Ovary (tissue), 9 donors: Measurements from ENCODE around the gene AFAP1L2. TPM values are rescaled to one million over a fixed set of nuclear protein-coding genes. Genes with fewer than 3 reads are reported as not detected.
"Not testable (repeated sequence)": the region's sequence is repeated elsewhere in the genome, so short reads cannot be mapped to it uniquely, and the experiment has no call there.

Experiments used
- DNase-seq, 5 donors: peaks; one replicate each; pipeline ENCODE4 v3.0.0-alpha.2; 2019 to 2020
- H3K27ac ChIP-seq, 2 donors: fragments of 200-600 bp; one replicate each; pipeline versions ENCODE4 v1.5.1 to v1.8.0; 2019 to 2022
- H3K27me3 ChIP-seq: fragments of 200-600 bp; one replicate; pipeline ENCODE4 v1.8.0; 2022
- H3K36me3 ChIP-seq: fragments of 200-600 bp; sonication (generic); one replicate; pipeline ENCODE4 v1.5.1; 2019
- H3K4me1 ChIP-seq: one replicate; pipeline ENCODE4 v1.8.1; 2013; ENCODE audit warnings: mild to moderate bottlenecking, moderate library complexity; ENCODE audit not compliant: insufficient read depth
- H3K4me3 ChIP-seq: fragments of 200-600 bp; sonication (generic); one replicate; pipeline ENCODE4 v1.5.1; 2017
- H3K9me3 ChIP-seq, 2 donors: fragments of 200-600 bp in 1 of 2; sonication (generic) in 1 of 2; one replicate each; pipeline versions ENCODE4 v1.5.1 to v1.8.1; 2013 to 2019; ENCODE audit warnings: mild to moderate bottlenecking in 1 of 2, moderate library complexity in 1 of 2
- CTCF ChIP-seq, 3 donors: fragments of 450-650 bp in 2 of 3; fragments of 200-600 bp in 1 of 3; IDR thresholded peaks; one replicate each; pipeline versions ENCODE4 v1.5.1 to v1.8.0; 2016 to 2022; ENCODE audit warnings: antibody characterized with exemption in 3 of 3, mild to moderate bottlenecking in 1 of 3
- EP300 ChIP-seq: sonication (generic); formaldehyde crosslinking; IDR thresholded peaks from one replicate; pipeline ENCODE4 v1.6.1; 2017; ENCODE audit warnings: antibody characterized with exemption
- POLR2A ChIP-seq: fragments of 450-650 bp; IDR thresholded peaks from one replicate; pipeline ENCODE4 v1.6.1; 2017; ENCODE audit warnings: antibody characterized with exemption, mild to moderate bottlenecking, moderate library complexity
- WGBS, 3 donors: extraction: QIAGEN DNeasy Blood & Tissue Kit in 1 of 3; methylation state at CpG; one replicate each; pipeline versions ENCODE4 v1.1.5 to v1.1.7; 2013 to 2017; 5-methylcytosine and 5-hydroxymethylcytosine counted together
- intact Hi-C, 4 donors: fragments of 100-400 bp; cut with DNase I; formaldehyde crosslinking; loops; one replicate each; pipeline versions ENCODE4 v1.11.0 to v1.15.1; 2022 to 2023
- polyA plus RNA-seq, 2 donors: library from polyadenylated mRNA; stranded (reverse); fragments of 200-250 nt in 1 of 2; fragments of 350-450 nt in 1 of 2; fragmentation: Illumina TruSeq in 1 of 2; extraction: RNeasy Lipid Tissue Mini Kit (QIAGEN cat#74804) in 1 of 2; gene quantifications; one replicate each; pipeline ENCODE4 v1.2.3, GENCODE V29; 2013 to 2014
- total RNA-seq, 7 donors: library from RNA; depleted of rRNA in 2 of 7; stranded (reverse); fragments of >200 nt in 2 of 7; fragmentation: NEBNext Ultra II Directional in 3 of 7; extraction: Animal tissue kit (Norgen Biotek cat#: 25700) in 3 of 7; gene quantifications; one replicate each; pipeline versions ENCODE4 v1.1.0 to v1.2.4, GENCODE V29; 2016 to 2023
- donor health status: DM: no; HTN: no; CAD: no; lungs with moderate emphysema.
- donor health status: DM: no; HTN: no; CAD: no.
- donor health status: Bipolar disorder and iron deficiency.
- donor health status: DM: yes; HTN: yes; CAD: no.
- donor health status: DM: no; HTN: no; CAD: no.
- donor health status: DM: yes; HTN: yes; CAD: no.

Gene AFAP1L2
- total and polyA plus RNA-seq, 9 donors, result 9.8 to 53.7 (median 23.3) TPM

DNA sequence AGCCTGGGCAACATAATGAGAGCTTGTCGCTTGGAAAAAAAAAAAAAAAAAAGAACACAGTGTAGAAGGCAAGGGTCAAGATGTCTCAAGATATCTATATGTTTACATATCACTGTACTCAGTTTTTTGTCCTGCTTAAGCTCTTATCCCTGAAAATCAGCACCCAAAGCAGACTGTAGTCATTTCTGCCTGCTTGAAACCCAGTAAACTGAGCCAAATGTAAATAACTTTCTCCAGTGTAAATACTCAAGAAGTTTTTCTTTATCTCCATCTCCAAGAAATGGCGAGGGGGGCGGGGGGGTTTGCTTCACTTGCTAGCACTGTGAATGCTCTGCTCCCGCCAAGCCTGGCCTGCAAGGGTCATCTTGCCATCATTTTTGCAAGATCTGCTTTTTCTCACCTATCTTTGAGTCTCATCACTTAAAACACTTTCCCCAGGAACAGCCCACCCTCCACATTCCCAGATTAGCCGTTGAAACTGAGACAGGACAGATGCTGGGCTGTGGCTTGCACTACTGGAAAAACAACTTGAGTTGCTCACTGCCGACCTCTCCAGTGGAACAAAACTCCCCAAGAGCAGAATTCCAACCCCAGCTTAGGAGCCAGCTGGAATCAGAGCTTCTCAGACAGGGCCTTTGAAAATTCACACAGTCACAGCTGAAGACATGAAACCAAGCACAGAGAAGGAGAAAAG lies 54.6 kb downstream of the AFAP1L2 start:
- no peak overlapping the region for H3K4me3 ChIP-seq
- intact Hi-C loops, result loop anchor here in 1 of 4 donors (5.0 kb wide), 1 partner anchor 43 kb away; no protein-coding TSS in a partner anchor
- 6 to 17% (median 9%) methylated on average over 6 of the region's 6 CpGs for WGBS, 3 donors
- DNase-seq, result peak; percentile 42 to 68 (median 49)
- no peaks in the 10 kb centered on the region for H3K36me3 ChIP-seq
- H3K4me1 ChIP-seq, result peaks cover 43% of the 10 kb centered on the region
- no peaks in the 10 kb centered on the region for H3K9me3 ChIP-seq
- TF ChIP-seq EP300 (no peak), CTCF (IDR thresholded peaks at IDR 0.05) (no peak)
- no peaks in the 10 kb centered on the region for H3K27me3 ChIP-seq
- peak overlapping the region in 1 of 2 donors; percentile 78 for H3K27ac ChIP-seq

DNA sequence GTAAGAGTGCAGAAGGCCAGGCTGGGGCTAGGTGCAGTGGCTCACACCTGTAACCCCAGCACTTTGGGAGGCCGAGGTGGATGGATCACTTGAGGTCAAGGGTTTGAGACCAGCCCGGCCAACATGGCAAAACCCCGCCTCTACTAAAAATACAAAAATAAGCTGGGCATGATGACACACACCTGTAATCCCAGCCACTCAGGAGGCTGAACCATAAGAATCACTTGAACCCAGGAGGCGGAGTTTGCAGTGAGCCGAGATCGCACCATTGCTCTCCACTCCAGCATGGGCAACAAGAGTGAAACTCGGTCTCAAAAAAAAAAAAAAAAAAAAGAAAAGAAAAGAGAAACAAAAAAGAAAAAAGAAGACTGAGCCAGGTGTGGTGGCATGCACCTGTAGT lies 55.2 kb downstream of the AFAP1L2 start:
- intact Hi-C loops, H3K27me3 ChIP-seq, H3K9me3 ChIP-seq, DNase-seq, H3K4me3 ChIP-seq, H3K36me3 ChIP-seq: not testable (repeated sequence)
- H3K27ac ChIP-seq, result peak overlapping the region in 1 of 2 donors; percentile 78
- 72 to 84% (median 75%) methylated on average over 7 of the region's 7 CpGs for WGBS, 3 donors
- peaks cover 49% of the 10 kb centered on the region for H3K4me1 ChIP-seq

GRCh38 chr10:114347791-114348190 lies 56.5 kb downstream of the AFAP1L2 start:
- DNase-seq, result no peak
- Histone ChIP-seq H3K36me3 (no peaks in the 10 kb centered on the region), H3K9me3 (no peaks in the 10 kb centered on the region), H3K27me3 (no peaks in the 10 kb centered on the region), H3K27ac (peak overlapping the region in 1 of 2 donors; percentile 69), H3K4me1 (peaks cover 55% of the 10 kb centered on the region), H3K4me3 (no peak overlapping the region)
- WGBS, 3 donors, result 90 to 100% (median 96%) methylated on average over 2 of the region's 2 CpGs
- no peak for TF ChIP-seq EP300
- TF ChIP-seq CTCF (IDR thresholded peaks at IDR 0.05), result no peak
- TF ChIP-seq POLR2A, result no peak
- intact Hi-C loops, result no loop called here

GRCh38 chr10:114347241-114347640 lies 57.1 kb downstream of the AFAP1L2 start:
- TF ChIP-seq POLR2A (no peak), EP300 (no peak), CTCF (IDR thresholded peaks at IDR 0.05) (no peak)
- H3K4me3 ChIP-seq, result no peak overlapping the region
- DNase-seq, result peak in 1 of 5 donors; percentile 3
- WGBS, 3 donors, result 60 to 70% (median 66%) methylated on average over 3 of the region's 3 CpGs
- intact Hi-C loops, result no loop called here
- H3K27ac ChIP-seq, result peak overlapping the region in 1 of 2 donors; percentile 69
- peaks cover 56% of the 10 kb centered on the region for H3K4me1 ChIP-seq
- no peaks in the 10 kb centered on the region for H3K9me3 ChIP-seq
- no peaks in the 10 kb centered on the region for H3K27me3 ChIP-seq
- no peaks in the 10 kb centered on the region for H3K36me3 ChIP-seq
